ENCODE measurements around the gene TPT1.

- TF ChIP-seq ZNF121 (CRISPR knock-in tag; conservative IDR thresholded peaks at IDR 0.05) (no peak), TAF1 (IDR thresholded peaks at IDR 0.05; ENCODE audit: control insufficient read depth, extremely low read depth, insufficient read depth, low read length, severe bottlenecking) (no peak), MCM7 (IDR thresholded peaks at IDR 0.05) (no peak), ZBTB1 (CRISPR knock-in tag; IDR thresholded peaks at IDR 0.05; ENCODE audit: borderline replicate concordance, low read depth) (no peak), SNRNP70 (optimal IDR thresholded peaks at IDR 0.05; ENCODE audit: low read depth, low read length) (no peak), SAFB2 (IDR thresholded peaks at IDR 0.05; ENCODE audit: borderline replicate concordance, low read depth, low read length, severe bottlenecking) (no peak), ZKSCAN8 (CRISPR knock-in tag; IDR thresholded peaks at IDR 0.05) (no peak), ATF7 (IDR thresholded peaks at IDR 0.05) (no peak), REST (IDR thresholded peaks at IDR 0.05; ENCODE audit: borderline replicate concordance) (no peak), REST (CRISPR knock-in tag; IDR thresholded peaks at IDR 0.05; ENCODE audit: low read depth) (no peak), E2F6 (IDR thresholded peaks at IDR 0.05; ENCODE audit: borderline replicate concordance in 1 of 2, extremely low read depth in 1 of 2, insufficient read depth in 1 of 2, insufficient read length in 1 of 2, low read depth in 1 of 2, low read length in 1 of 2, poor library complexity in 1 of 2, severe bottlenecking in 1 of 2) (no peak), POLR2A (conservative IDR thresholded peaks at IDR 0.05) (no peak; the same call in 1 of the 2 replicates)
These were observed 7.6 kb downstream of the TPT1 start for GRCh38 chr13:45333251-45333976.
